HepG2 (cell line): ENCODE results near the gene THOC7. TPM values are rescaled to one million over a fixed set of nuclear protein-coding genes. Genes with fewer than 3 reads are reported as not detected.

ENCODE experiments used
- AGO2 ChIP-seq: fragments of 200-400 bp; formaldehyde crosslinking; optimal IDR thresholded peaks from 2 replicates; pipeline ENCODE3; 2017; ENCODE audit warnings: mild to moderate bottlenecking, low read depth, low read length, moderate library complexity
- AHR ChIP-seq: IDR thresholded peaks from 2 replicates; pipeline ENCODE4 v1.6.1; 2018; ENCODE audit warnings: missing genetic modification reagents, missing compliant biosample characterization
- AKNA ChIP-seq: sonication (generic); formaldehyde crosslinking; IDR thresholded peaks from 2 replicates; pipeline ENCODE4 v1.4.0; 2020; ENCODE audit warnings: missing genetic modification reagents, borderline replicate concordance
- ARID2 ChIP-seq: sonication (generic); formaldehyde crosslinking; IDR thresholded peaks from 2 replicates; pipeline ENCODE4 v1.8.1; 2022; ENCODE audit warnings: mild to moderate bottlenecking, missing genetic modification reagents, borderline replicate concordance
- CEBPG ChIP-seq: IDR thresholded peaks from 2 replicates; pipeline ENCODE4 v1.6.1; 2016
- E2F1 ChIP-seq: sonication (generic); formaldehyde crosslinking; IDR thresholded peaks from 2 replicates; pipeline ENCODE4 v1.5.0; 2020; ENCODE audit warnings: missing genetic modification reagents
- ETV6 ChIP-seq: sonication (generic); formaldehyde crosslinking; conservative IDR thresholded peaks from 2 replicates; pipeline ENCODE4 v1.4.0; 2020; ENCODE audit warnings: missing genetic modification reagents
- EZH2 ChIP-seq: conservative IDR thresholded peaks from 2 replicates; pipeline ENCODE4 v1.6.1; 2012; ENCODE audit warnings: mild to moderate bottlenecking, low read depth, low read length, moderate library complexity
- KMT2A ChIP-seq: sonication (generic); formaldehyde crosslinking; IDR thresholded peaks from 2 replicates; pipeline ENCODE4 v1.4.0; 2020; ENCODE audit warnings: missing genetic modification reagents
- PHF8 ChIP-seq: sonication (generic); formaldehyde crosslinking; IDR thresholded peaks from 2 replicates; pipeline ENCODE4 v1.5.0; 2020; ENCODE audit warnings: missing genetic modification reagents
- SP5 ChIP-seq: IDR thresholded peaks from 2 replicates; pipeline ENCODE4 v1.6.1; 2016; ENCODE audit warnings: low read depth, borderline replicate concordance
- U2AF2 ChIP-seq: fragments of 200-400 bp; formaldehyde crosslinking; IDR thresholded peaks from 2 replicates; pipeline ENCODE4 v1.6.1; 2017; ENCODE audit warnings: low read depth, mild to moderate bottlenecking, low read length
- ZNF20 ChIP-seq: sonication (generic); formaldehyde crosslinking; IDR thresholded peaks from 2 replicates; pipeline ENCODE4 v1.4.0; 2020; ENCODE audit warnings: mild to moderate bottlenecking, moderate library complexity, missing genetic modification reagents
- ZNF256 ChIP-seq: sonication (generic); formaldehyde crosslinking; conservative IDR thresholded peaks from 2 replicates; pipeline ENCODE4 v1.4.0; 2020; ENCODE audit warnings: missing genetic modification reagents
- ZNF276 ChIP-seq: sonication (generic); formaldehyde crosslinking; IDR thresholded peaks from 2 replicates; pipeline ENCODE4 v1.4.0; 2020; ENCODE audit warnings: mild to moderate bottlenecking, low read depth, missing genetic modification reagents
- ZNF30 ChIP-seq: sonication (generic); formaldehyde crosslinking; IDR thresholded peaks from 2 replicates; pipeline ENCODE4 v1.5.0; 2020; ENCODE audit warnings: mild to moderate bottlenecking, missing genetic modification reagents
- ZNF431 ChIP-seq: sonication (generic); formaldehyde crosslinking; IDR thresholded peaks from 2 replicates; pipeline ENCODE4 v1.9.0; 2022; ENCODE audit warnings: missing genetic modification reagents, low read depth, mild to moderate bottlenecking, borderline replicate concordance
- ZNF451 ChIP-seq: sonication (generic); formaldehyde crosslinking; IDR thresholded peaks from 2 replicates; pipeline ENCODE4 v1.5.0; 2020; ENCODE audit warnings: mild to moderate bottlenecking, missing genetic modification reagents
- ZNF597 ChIP-seq: sonication (generic); formaldehyde crosslinking; IDR thresholded peaks from 2 replicates; pipeline ENCODE4 v1.5.0; 2020; ENCODE audit warnings: missing genetic modification reagents
- ZNF790 ChIP-seq: sonication (generic); formaldehyde crosslinking; IDR thresholded peaks from 2 replicates; pipeline ENCODE4 v1.8.0; 2022; ENCODE audit warnings: missing genetic modification reagents, mild to moderate bottlenecking, borderline replicate concordance
- ZSCAN22 ChIP-seq: sonication (generic); formaldehyde crosslinking; IDR thresholded peaks from 2 replicates; pipeline ENCODE4 v1.4.0; 2020; ENCODE audit warnings: mild to moderate bottlenecking, missing genetic modification reagents
- polyA plus RNA-seq, 8 experiments: library from polyadenylated mRNA; depleted of rRNA in 3 of 8; stranded (reverse) in 7 of 8; unstranded in 1 of 8; fragments of >200 nt; fragmentation: Illumina TruSeq in 4 of 8; extraction: Trizol in 4 of 8; gene quantifications; 2 replicates each; pipeline versions ENCODE4 v1.2.1 to v1.2.3, GENCODE V29; 2011 to 2016; ENCODE audit warnings: low read depth in 4 of 8, missing spikeins in 1 of 8, mixed read lengths in 1 of 8; ENCODE audit not compliant: insufficient read depth in 1 of 8
- total RNA-seq, 5 experiments: library from RNA; depleted of rRNA; stranded (reverse); fragments of >200 nt; fragmentation: Illumina TruSeq; extraction: Trizol; gene quantifications; 2 replicates each; pipeline ENCODE4 v1.2.3, GENCODE V29; 2016; ENCODE audit warnings: low read depth in 1 of 5

Gene THOC7
- total and polyA plus RNA-seq, 2 of the 13 experiments (the other 11 are each of a cell fraction or from before 2014, with no cell fraction given), result 32.8 to 63.5 TPM

- TF ChIP-seq E2F1 (peak; percentile 10; the same call in 1 of the 2 replicates), ZNF30 (CRISPR knock-in tag) (no peak), ZNF431 (CRISPR knock-in tag) (no peak), CEBPG (CRISPR knock-in tag) (no peak), ZSCAN22 (CRISPR knock-in tag) (0 out of 2 replicates have a peak, but pooled peaks have one; percentile 40), ETV6 (CRISPR knock-in tag) (no peak), EZH2 (no peak), AKNA (CRISPR knock-in tag) (no peak), PHF8 (CRISPR knock-in tag) (peak; percentile 75), AHR (CRISPR knock-in tag) (no peak), KMT2A (CRISPR knock-in tag) (peak; percentile 72; the same call in 1 of the 2 replicates), SP5 (CRISPR knock-in tag) (peak; percentile 69; the same call in 1 of the 2 replicates), U2AF2 (no peak), ZNF276 (CRISPR knock-in tag) (peak; percentile 99), ZNF451 (CRISPR knock-in tag) (peak; percentile 32; the same call in 1 of the 2 replicates), ZNF790 (CRISPR knock-in tag) (no peak), ARID2 (CRISPR knock-in tag) (no peak), ZNF597 (no peak), ZNF20 (CRISPR knock-in tag) (no peak), AGO2 (peak; percentile 95), ZNF256 (CRISPR knock-in tag) (no peak)
These were observed 48.5 kb upstream of the THOC7 start, which contains the start of gene SCAANT1 (continued) for GRCh38 chr3:63911873-63912767.
